Activated T-cell treated with anti-CD3 and anti-CD28 coated beads, Interleukin-2, amount 50 U/mL, for 4 hours (primary cell): ENCODE data around the gene RIN3. TPM values are rescaled to one million over a fixed set of nuclear protein-coding genes. Genes with fewer than 3 reads are reported as not detected.

ENCODE experiments used
- ATAC-seq, 2 donors: fragments of 200-7000 bp; cut with Tn5 transposase; one replicate each; pipeline ENCODE4 v1.10.0; 2021
- DNase-seq: peaks from one replicate; pipeline ENCODE4 v3.0.0-alpha.2; 2020
- H3K27me3 Mint-ChIP-seq: one replicate; pipeline ENCODE4 v1.8.0; 2021; ENCODE audit warnings: low read depth, mixed read lengths
- H3K36me3 Mint-ChIP-seq: one replicate; pipeline ENCODE4 v1.8.0; 2022; ENCODE audit warnings: mixed read lengths; ENCODE audit not compliant: insufficient read depth
- H3K4me1 Mint-ChIP-seq: one replicate; pipeline ENCODE4 v1.8.0; 2021; ENCODE audit warnings: low read depth, mixed read lengths
- H3K4me3 Mint-ChIP-seq: one replicate; pipeline ENCODE4 v1.8.0; 2021; ENCODE audit warnings: mild to moderate bottlenecking, moderate library complexity, mixed read lengths
- H3K9me3 Mint-ChIP-seq: one replicate; pipeline ENCODE4 v1.8.0; 2021; ENCODE audit warnings: mixed read lengths
- total RNA-seq, 3 donors: library from RNA; stranded (reverse); gene quantifications; one replicate each; pipeline ENCODE4 v1.2.1, GENCODE V29; 2021

RIN3 gene, protein sequence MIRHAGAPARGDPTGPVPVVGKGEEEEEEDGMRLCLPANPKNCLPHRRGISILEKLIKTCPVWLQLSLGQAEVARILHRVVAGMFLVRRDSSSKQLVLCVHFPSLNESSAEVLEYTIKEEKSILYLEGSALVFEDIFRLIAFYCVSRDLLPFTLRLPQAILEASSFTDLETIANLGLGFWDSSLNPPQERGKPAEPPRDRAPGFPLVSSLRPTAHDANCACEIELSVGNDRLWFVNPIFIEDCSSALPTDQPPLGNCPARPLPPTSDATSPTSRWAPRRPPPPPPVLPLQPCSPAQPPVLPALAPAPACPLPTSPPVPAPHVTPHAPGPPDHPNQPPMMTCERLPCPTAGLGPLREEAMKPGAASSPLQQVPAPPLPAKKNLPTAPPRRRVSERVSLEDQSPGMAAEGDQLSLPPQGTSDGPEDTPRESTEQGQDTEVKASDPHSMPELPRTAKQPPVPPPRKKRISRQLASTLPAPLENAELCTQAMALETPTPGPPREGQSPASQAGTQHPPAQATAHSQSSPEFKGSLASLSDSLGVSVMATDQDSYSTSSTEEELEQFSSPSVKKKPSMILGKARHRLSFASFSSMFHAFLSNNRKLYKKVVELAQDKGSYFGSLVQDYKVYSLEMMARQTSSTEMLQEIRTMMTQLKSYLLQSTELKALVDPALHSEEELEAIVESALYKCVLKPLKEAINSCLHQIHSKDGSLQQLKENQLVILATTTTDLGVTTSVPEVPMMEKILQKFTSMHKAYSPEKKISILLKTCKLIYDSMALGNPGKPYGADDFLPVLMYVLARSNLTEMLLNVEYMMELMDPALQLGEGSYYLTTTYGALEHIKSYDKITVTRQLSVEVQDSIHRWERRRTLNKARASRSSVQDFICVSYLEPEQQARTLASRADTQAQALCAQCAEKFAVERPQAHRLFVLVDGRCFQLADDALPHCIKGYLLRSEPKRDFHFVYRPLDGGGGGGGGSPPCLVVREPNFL
- 10 to 100 TPM; 14.2 to 24.3 (median 18.5) TPM for total RNA-seq

DNA sequence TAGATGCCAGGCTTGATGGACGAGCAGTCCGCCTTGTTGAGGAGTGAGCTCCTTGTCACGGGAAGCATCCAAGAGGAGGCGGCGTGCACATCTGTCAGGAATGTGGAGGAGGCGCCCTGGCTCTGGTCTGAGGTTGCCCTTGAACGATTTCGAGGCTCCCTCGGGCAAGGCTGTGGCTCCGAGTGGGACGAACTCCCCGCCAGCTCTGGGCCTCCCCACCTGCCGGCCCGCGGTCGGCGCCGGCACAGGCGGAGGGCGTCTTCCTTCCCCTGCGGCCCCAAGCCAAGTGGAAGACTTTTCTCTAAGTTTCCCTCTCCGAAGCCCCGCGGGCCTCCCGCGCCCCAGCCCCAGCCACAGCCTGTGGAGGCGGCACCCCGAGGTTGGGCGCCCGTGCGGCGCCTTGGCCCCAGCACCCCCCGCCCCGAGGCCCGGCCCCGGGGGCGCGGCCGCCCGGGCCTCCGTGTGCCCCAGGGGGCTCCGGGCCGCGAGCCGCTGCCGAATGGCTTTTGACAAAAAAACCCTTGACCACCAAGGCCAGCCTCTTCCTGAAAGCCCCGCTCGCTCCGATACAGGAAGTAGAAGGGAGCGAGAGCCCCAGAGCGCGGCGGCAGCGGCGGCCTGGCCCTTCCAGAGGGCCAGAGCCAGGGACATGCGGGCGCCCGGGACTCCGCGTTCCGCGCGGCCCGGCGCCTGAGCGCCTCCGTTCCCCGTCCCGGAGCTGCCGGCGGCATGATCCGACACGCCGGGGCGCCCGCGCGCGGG, at the start of gene RIN3:
Gene RIN3 (plus strand): TSS at position 578 of the 762 bp plus-strand sequence. CDS start 152 bp downstream, at position 730.
- DNase-seq (peak; percentile 36), ATAC-seq (peak; percentile 60 to 63)
- Mint-ChIP-seq H3K4me3 (peak within 1 kb of the TSS; percentile 81), H3K4me1 (peaks cover 28% of the 10 kb centered on the region), H3K27me3 (peaks cover 5% of the 10 kb centered on the region), H3K9me3 (no peaks in the 10 kb centered on the region), H3K36me3 (no peaks in the 10 kb centered on the region)

DNA sequence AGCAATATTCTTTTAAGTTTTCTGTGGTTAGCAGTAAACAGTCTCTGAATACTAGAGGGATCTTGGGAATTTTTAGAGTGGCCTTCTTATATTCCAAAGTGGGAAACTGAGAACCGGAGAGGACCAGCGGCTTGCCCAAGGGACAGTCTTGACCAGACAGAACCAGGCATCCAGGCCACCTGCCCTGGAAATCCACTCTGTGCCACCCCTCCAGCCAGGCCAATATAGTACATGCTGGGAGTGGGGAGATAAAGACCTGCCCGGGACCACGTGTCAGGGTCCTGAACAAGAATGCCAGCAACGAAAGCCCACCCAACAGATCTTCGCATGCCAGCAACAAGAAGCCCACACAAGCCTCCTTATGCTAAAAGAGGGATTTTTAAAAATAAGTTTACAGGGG, 49.4 kb upstream of the RIN3 start:
- no peaks in the 10 kb centered on the region for H3K27me3 Mint-ChIP-seq
- H3K4me3 Mint-ChIP-seq = no peak overlapping the region
- no peaks in the 10 kb centered on the region for H3K36me3 Mint-ChIP-seq

DNA sequence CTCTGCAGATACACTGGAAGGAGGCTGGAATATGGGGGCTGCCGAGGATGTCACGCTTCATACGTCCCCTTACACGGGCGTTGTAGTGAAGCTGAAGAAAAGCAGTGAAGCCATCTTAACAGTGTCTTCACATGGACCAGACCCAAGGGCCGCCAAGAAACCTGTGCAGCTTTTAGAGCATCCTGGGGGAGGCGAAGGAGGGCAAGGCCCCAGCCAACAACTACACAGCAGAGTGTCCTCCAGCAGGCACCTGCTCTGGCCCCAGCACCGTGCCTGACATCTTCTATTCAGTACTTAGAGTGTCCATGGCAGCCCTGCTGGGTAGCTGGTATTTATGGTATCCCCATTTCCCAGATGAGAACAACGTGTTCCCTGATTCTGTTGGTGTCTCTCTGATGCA, 48.9 kb upstream of the RIN3 start:
- H3K4me3 Mint-ChIP-seq = no peak overlapping the region
- H3K9me3 Mint-ChIP-seq = peaks cover 12% of the 10 kb centered on the region
- DNase-seq (no peak), ATAC-seq (no peak)
- no peaks in the 10 kb centered on the region for H3K36me3 Mint-ChIP-seq
- H3K4me1 Mint-ChIP-seq = peaks cover 16% of the 10 kb centered on the region
- no peaks in the 10 kb centered on the region for H3K27me3 Mint-ChIP-seq

More for the DNA sequence above, 49.4 kb upstream of the RIN3 start:
- DNase-seq (no peak), ATAC-seq (no peak)
- Mint-ChIP-seq H3K4me1 (peaks cover 16% of the 10 kb centered on the region), H3K9me3 (peaks cover 9% of the 10 kb centered on the region)

DNA sequence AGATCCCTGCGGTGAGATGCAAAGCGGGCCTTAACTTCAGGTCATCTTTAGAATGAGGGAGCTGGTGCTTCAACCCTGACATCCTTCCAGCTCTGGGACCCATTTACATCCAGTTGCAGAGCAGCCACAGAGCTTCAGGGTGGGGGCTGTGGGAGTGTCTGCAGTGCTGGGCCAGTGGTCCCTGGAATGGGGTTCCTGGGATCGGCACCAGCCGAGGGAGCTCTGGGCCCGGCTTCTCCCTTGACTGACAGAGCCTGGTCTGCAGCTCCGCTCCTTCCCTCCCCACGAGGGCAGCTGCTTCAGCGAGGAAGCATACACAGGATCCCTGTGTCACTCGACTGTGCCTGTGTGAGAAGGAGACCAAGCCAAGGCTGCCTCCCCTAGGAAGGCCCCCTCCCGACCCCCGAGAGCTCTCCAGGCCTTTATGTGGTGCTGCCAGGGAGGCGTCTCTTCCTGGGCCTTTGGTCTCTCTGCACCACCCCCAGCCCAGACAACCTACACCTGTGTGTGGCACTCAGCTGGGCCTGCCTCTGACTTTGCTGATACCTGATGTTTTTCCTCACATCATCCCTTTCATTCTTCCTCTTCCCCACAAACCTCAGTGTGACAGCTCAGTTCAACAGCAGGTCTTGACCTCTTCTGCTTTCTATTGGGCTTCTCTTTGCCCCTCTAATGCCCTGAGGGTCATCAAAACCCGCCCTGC, 48.1 kb upstream of the RIN3 start:
- DNase-seq (no peak), ATAC-seq (no peak)
- H3K4me1 Mint-ChIP-seq = peaks cover 16% of the 10 kb centered on the region
- H3K4me3 Mint-ChIP-seq = no peak overlapping the region
- no peaks in the 10 kb centered on the region for H3K36me3 Mint-ChIP-seq
- H3K27me3 Mint-ChIP-seq = no peaks in the 10 kb centered on the region
- peaks cover 16% of the 10 kb centered on the region for H3K9me3 Mint-ChIP-seq

DNA sequence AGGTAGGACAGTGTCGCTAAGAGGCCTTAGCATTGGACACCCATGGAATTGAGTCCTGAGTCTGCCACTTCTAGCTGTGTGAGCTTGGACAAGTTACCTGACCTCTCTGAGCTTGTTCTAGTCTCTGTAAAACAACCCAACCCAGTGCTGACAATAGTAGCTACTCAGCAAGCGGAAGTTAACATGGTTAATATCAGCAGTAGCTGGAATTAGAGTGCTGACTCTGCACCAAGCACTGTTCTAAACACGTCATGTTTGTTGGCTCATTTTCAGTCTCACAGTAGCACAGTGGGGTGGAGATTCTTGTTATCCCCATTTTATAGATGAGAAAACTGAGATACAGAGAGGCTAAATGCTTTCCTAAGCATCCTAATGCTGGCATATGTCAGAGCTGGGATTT, 47.5 kb upstream of the RIN3 start:
- H3K4me1 Mint-ChIP-seq = peaks cover 14% of the 10 kb centered on the region
- DNase-seq = no peak
- H3K36me3 Mint-ChIP-seq = no peaks in the 10 kb centered on the region
- H3K9me3 Mint-ChIP-seq = peaks cover 16% of the 10 kb centered on the region
- H3K27me3 Mint-ChIP-seq = no peaks in the 10 kb centered on the region
- no peak overlapping the region for H3K4me3 Mint-ChIP-seq
- no peak for ATAC-seq

DNA sequence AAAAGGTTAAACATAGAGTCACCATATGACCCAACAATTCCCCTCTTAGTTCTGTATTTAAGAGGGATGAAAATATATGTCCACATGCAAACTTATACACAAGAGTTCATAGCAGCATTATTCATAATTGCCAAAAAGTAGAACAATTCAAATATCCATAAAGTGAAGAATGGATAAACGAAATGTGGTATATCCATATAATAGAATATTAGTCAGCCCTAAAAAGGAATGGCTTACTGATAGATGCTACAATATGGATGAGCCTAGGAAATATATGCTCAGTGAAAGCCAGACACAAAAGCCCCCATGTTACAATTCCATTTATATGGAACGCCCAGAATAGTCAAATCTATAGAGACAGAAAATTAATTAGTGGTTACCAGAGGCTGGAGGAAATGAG, 44.1 kb upstream of the RIN3 start:
- Mint-ChIP-seq H3K4me3 (no peak overlapping the region), H3K36me3 (no peaks in the 10 kb centered on the region), H3K4me1 (no peaks in the 10 kb centered on the region), H3K27me3 (no peaks in the 10 kb centered on the region), H3K9me3 (peaks cover 16% of the 10 kb centered on the region)
- DNase-seq (no peak), ATAC-seq (no peak)

DNA sequence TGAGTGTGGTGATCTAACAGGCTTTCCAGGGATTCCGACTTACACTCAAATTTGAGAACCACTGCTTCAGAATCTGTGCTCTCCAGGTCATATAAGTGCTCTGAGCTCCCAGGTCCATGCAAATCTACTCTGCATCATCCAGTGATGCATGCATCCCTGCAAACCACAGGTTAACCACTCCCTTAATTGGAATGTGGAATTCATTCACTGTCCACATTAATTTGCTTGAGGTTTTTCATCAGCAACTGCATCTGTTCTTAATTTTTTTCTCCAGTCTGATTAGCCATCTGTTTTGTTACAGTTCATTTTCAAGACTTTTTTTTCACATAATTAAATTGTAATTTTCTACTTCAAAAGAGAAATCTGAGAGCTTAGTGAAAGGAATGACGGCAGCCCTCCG, 43.4 kb upstream of the RIN3 start:
- H3K36me3 Mint-ChIP-seq = no peaks in the 10 kb centered on the region
- no peaks in the 10 kb centered on the region for H3K4me1 Mint-ChIP-seq
- H3K4me3 Mint-ChIP-seq = no peak overlapping the region
- H3K27me3 Mint-ChIP-seq = no peaks in the 10 kb centered on the region
- ATAC-seq (no peak), DNase-seq (no peak)
- peaks cover 16% of the 10 kb centered on the region for H3K9me3 Mint-ChIP-seq

DNA sequence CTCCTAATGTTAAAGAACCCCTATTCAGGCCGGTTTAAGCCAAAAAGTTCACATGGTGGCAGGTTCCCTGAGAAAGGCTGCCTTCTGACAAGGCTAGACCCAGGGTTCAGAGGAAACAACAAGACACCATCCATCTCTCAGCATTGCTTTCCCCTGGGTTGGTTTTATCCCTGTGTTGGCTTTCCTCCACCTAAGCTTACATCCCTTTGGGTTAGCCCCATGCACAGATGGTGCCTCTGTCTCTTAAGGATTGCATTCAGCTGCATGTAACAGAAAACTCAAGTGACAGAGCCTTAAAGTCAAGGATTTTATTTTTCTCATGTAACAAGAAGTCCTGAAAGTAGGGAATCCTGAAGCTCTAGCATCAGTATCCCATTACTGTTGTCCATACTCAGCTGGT, 42.8 kb upstream of the RIN3 start:
- no peak for ATAC-seq
- Mint-ChIP-seq H3K36me3 (no peaks in the 10 kb centered on the region), H3K9me3 (peaks cover 16% of the 10 kb centered on the region), H3K27me3 (no peaks in the 10 kb centered on the region), H3K4me3 (no peak overlapping the region), H3K4me1 (no peaks in the 10 kb centered on the region)
- DNase-seq = no peak

DNA sequence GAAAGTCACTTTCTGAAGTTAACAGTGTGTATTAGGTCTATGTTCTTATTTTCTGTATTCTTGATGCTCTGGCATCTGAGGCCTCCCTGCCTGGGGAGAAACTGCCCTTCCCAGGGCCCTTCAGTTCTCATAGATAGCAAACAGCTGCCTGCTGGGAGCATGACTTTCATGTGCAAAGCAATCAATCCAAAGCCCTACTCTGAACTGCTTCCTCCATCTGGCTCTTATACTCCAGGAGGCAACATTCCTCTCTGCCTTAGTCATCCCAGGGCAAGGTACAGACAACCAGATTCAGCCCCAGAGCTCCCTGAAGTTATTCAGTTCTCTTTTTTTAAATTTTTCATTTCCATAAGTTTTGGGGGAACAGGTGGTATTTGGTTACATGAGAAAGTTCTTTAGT, 41.7 kb upstream of the RIN3 start:
- ATAC-seq (no peak), DNase-seq (no peak)
- Mint-ChIP-seq H3K4me3 (no peak overlapping the region), H3K27me3 (no peaks in the 10 kb centered on the region), H3K36me3 (no peaks in the 10 kb centered on the region), H3K4me1 (no peaks in the 10 kb centered on the region), H3K9me3 (peaks cover 15% of the 10 kb centered on the region)

DNA sequence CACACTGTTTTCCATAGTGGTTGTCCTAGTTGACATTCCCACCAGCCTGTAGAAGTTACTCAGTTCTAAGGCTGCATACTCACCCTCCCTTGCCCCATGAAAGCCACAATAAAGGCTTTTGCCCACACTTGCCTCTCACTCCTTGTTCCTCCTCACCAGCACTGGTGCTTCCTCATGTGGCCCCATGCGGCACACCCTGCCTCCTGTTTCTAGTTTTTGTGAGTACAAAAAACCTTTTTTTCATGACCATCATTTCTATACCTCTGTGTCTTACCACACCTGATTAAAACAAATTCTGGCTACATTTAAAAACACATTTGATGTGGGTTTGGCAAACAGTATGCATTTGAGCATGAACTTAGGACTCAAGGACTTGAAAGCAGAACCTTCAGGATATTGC, 40.7 kb upstream of the RIN3 start:
- Mint-ChIP-seq H3K9me3 (peaks cover 7% of the 10 kb centered on the region), H3K4me3 (no peak overlapping the region)
- ATAC-seq = no peak

DNA sequence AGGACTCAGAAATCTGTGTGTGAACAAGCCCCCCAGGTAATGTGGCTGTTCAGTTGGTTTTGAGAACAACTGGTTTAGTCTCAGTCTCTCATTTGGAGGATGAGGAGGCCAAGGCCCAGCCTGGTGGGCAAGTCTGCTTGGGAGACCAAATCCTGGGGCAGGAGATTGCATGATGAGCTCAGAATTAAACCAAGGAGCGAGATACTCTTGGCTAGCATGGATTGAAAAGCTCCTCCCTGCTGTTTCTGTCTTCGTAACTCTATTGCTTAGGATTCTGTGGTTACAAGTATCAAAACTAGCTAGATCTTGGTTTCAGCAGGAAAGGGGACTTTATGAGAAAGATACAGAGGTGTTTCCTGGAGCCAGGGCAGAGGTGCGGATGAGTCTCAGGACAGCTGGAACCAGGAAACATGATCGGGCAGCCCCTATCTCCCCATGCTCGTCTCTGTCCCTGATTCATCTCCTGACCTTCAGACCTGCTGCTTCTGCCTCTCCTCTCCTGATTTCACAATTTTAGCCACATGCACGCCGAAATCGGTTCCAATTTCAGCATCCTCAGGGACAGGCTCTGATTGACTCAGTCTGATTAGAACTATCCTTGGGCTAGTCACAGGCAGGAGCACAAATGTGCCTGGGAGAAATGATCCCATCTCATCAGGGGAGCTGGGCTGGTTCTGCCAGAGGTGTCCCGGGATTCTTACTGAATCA, 40.2 kb upstream of the RIN3 start:
- peaks cover 7% of the 10 kb centered on the region for H3K9me3 Mint-ChIP-seq
- H3K4me1 Mint-ChIP-seq = no peaks in the 10 kb centered on the region
- ATAC-seq = no peak
- no peaks in the 10 kb centered on the region for H3K36me3 Mint-ChIP-seq
- no peak overlapping the region for H3K4me3 Mint-ChIP-seq
- no peaks in the 10 kb centered on the region for H3K27me3 Mint-ChIP-seq
- DNase-seq = no peak

More for the DNA sequence above, 40.7 kb upstream of the RIN3 start:
- Mint-ChIP-seq H3K27me3 (no peaks in the 10 kb centered on the region), H3K4me1 (no peaks in the 10 kb centered on the region), H3K36me3 (no peaks in the 10 kb centered on the region)
- DNase-seq = no peak

DNA sequence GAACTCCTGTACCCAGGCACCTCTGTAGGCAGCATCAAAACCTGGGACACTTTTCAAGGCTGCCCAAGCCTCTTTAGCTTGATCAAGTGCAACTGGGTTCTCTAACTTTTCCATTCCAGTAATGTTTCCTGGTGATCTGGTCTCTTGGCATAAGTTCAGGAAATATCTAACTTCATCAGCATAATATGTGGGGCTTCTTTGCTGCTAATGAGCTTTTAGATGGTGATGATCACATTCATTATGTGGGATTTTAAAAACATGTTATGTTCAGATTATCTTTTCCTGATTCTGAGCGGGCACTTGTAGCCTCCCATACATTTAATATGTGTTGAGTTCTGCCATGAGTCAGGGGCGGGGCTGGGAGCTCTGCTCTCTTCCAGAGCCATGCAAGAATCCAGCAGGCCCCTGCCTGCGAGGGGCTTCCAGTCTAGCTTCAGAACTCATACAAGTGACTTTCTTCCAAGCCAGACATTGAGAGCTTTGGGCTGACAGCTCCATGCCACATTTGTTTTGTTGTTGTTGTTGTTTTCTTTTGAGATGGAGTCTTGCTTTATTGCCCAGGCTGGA, 39.5 kb upstream of the RIN3 start:
- no peaks in the 10 kb centered on the region for H3K4me1 Mint-ChIP-seq
- ATAC-seq (no peak), DNase-seq (no peak)
- peaks cover 14% of the 10 kb centered on the region for H3K9me3 Mint-ChIP-seq
- H3K36me3 Mint-ChIP-seq = no peaks in the 10 kb centered on the region
- no peak overlapping the region for H3K4me3 Mint-ChIP-seq
- H3K27me3 Mint-ChIP-seq = no peaks in the 10 kb centered on the region

DNA sequence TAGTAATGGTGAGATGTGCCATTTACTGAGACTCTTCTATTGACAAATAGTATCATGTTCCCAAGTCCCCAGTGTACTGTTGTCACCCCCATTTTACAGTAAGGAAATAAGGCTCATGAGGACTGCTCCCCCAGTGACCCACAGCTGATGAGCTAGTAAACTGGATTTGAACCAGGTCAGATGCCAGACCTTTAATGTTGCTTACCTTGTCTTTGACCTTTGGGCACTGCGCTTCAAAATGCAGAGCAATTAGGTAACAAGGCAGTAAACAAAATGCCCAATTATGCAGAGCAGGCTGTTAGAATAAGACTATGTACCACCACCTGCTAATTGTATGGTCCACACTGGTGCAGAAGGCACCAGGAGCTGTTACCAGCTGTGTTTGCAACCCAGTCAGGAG, 38.5 kb upstream of the RIN3 start:
- H3K4me1 Mint-ChIP-seq = no peaks in the 10 kb centered on the region
- no peak overlapping the region for H3K4me3 Mint-ChIP-seq
- no peaks in the 10 kb centered on the region for H3K36me3 Mint-ChIP-seq
- DNase-seq = no peak
- no peak for ATAC-seq
- H3K9me3 Mint-ChIP-seq = peaks cover 10% of the 10 kb centered on the region
- no peaks in the 10 kb centered on the region for H3K27me3 Mint-ChIP-seq
